CD4-positive, alpha-beta T cell treated with Interleukin-17A for 1 hour (primary cell): Measurements from ENCODE around the gene LRRC15.

ENCODE experiments used
- DNase-seq: peaks from one replicate; pipeline ENCODE4 v3.0.0-alpha.2; 2020

LRRC15 gene

GRCh38 chr3:194355379-194355778 lies 14.2 kb downstream of the LRRC15 start:
- no peak for DNase-seq

- DNase-seq = no peak
Measured at GRCh38 chr3:194354315-194354714, 15.2 kb downstream of the LRRC15 start.

- no peak for DNase-seq
Measured at GRCh38 chr3:194352667-194353246, 16.8 kb downstream of the LRRC15 start.

- no peak for DNase-seq
Measured at GRCh38 chr3:194351952-194352536, 17.5 kb downstream of the LRRC15 start.

- no peak for DNase-seq
Measured at GRCh38 chr3:194351080-194351672, 18.4 kb downstream of the LRRC15 start, which contains the start of gene CPN2. TSS of gene CPN2 (minus strand) at chr3:194351328. CDS start at chr3:194342702, 8,626 bp downstream.

- no peak for DNase-seq
Measured at GRCh38 chr3:194350726-194351071, 18.8 kb downstream of the LRRC15 start.

GRCh38 chr3:194348354-194348753 lies 21.2 kb downstream of the LRRC15 start:
- no peak for DNase-seq

GRCh38 chr3:194346621-194347020 lies 22.9 kb downstream of the LRRC15 start:
- DNase-seq = no peak

GRCh38 chr3:194346035-194346434 lies 23.5 kb downstream of the LRRC15 start:
- DNase-seq = no peak

GRCh38 chr3:194344012-194344411 lies 25.5 kb downstream of the LRRC15 start:
- peak; percentile 67 for DNase-seq

- no peak for DNase-seq
Measured at GRCh38 chr3:194343561-194343893, 26.0 kb downstream of the LRRC15 start.

GRCh38 chr3:194342861-194343560 lies 26.5 kb downstream of the LRRC15 start:
- no peak for DNase-seq

GRCh38 chr3:194340757-194341400 lies 28.7 kb downstream of the LRRC15 start:
- DNase-seq = no peak

GRCh38 chr3:194339840-194340239 lies 29.7 kb downstream of the LRRC15 start:
- no peak for DNase-seq

- no peak for DNase-seq
Measured at GRCh38 chr3:194339356-194339755, 30.2 kb downstream of the LRRC15 start.

- DNase-seq = no peak
Measured at GRCh38 chr3:194337965-194338753, 31.4 kb downstream of the LRRC15 start.

- no peak for DNase-seq
Measured at GRCh38 chr3:194336601-194337355, 32.8 kb downstream of the LRRC15 start.

- DNase-seq = no peak
Measured at GRCh38 chr3:194333981-194334320, 35.6 kb downstream of the LRRC15 start.

- DNase-seq = peak; percentile 88
Measured at GRCh38 chr3:194333212-194333980, 36.1 kb downstream of the LRRC15 start.

- no peak for DNase-seq
Measured at GRCh38 chr3:194332858-194333211, 36.7 kb downstream of the LRRC15 start.

- no peak for DNase-seq
Measured at GRCh38 chr3:194330579-194330978, 39.0 kb downstream of the LRRC15 start.
